Common myeloid progenitor, CD34-positive (primary cell): Measurements from ENCODE around the gene TEP1.
A peak's percentile ranks its signal among the peaks of the same experiment; 100 is the strongest.
"Not testable (repeated sequence)": the region's sequence is repeated elsewhere in the genome, so short reads cannot be mapped to it uniquely, and the experiment has no call there.

Source experiments
- CTCF ChIA-PET: fragments of 350-600 bp; sonication (Branson Sonifier 250); formaldehyde crosslinking; loops from one replicate; lab custom pipeline; 2021; ENCODE audit warnings: antibody characterized with exemption; lab: Charles Lee
- POLR2A ChIA-PET: fragments of 350-600 bp; sonication (Branson Sonifier 250); formaldehyde crosslinking; loops from one replicate; lab custom pipeline; 2021; ENCODE audit warnings: antibody characterized with exemption; lab: Charles Lee
- DNase-seq, 3 donors: peaks; one replicate each; pipeline versions ENCODE4 v3.0.0 to v3.0.0-alpha.2; 2013
- H3K27ac ChIP-seq, 2 experiments: 1 replicate in 1 of 2; 2 replicates in 1 of 2; pipeline ENCODE4 v1.7.0; 2013; ENCODE audit warnings: inconsistent platforms in 2 of 2, low read length in 2 of 2, mild to moderate bottlenecking in 2 of 2, low read depth in 1 of 2, moderate library complexity in 1 of 2; ENCODE audit not compliant: severe bottlenecking in 2 of 2, insufficient read depth in 1 of 2, poor library complexity in 1 of 2
- H3K27me3 ChIP-seq, 5 experiments: replicated peaks in 2 of 5; 1 replicate in 3 of 5; 2 replicates in 2 of 5; pipeline versions ENCODE4 v1.6.1 to v1.7.0; 2013; ENCODE audit warnings: low read length in 4 of 5, mild to moderate bottlenecking in 2 of 5, moderate library complexity in 2 of 5, inconsistent platforms in 1 of 5; ENCODE audit not compliant: insufficient read depth in 5 of 5, control insufficient read depth in 4 of 5
- H3K36me3 ChIP-seq, 4 experiments: 1 replicate in 2 of 4; 2 replicates in 2 of 4; pipeline versions ENCODE4 v1.6.1 to v1.7.0; 2013; ENCODE audit warnings: low read length in 3 of 4, control low read depth in 1 of 4, mild to moderate bottlenecking in 1 of 4; ENCODE audit not compliant: control insufficient read depth in 4 of 4, insufficient read depth in 4 of 4
- H3K4me1 ChIP-seq, 4 experiments: 1 replicate in 3 of 4; 2 replicates in 1 of 4; pipeline versions ENCODE4 v1.6.1 to v1.7.1; 2013; ENCODE audit warnings: low read length in 3 of 4, mild to moderate bottlenecking in 3 of 4, control low read depth in 1 of 4, inconsistent platforms in 1 of 4, moderate library complexity in 1 of 4; ENCODE audit not compliant: control insufficient read depth in 4 of 4, insufficient read depth in 4 of 4; ENCODE audit errors: control extremely low read depth in 1 of 4
- H3K4me3 ChIP-seq, 7 experiments: 1 replicate in 4 of 7; 2 replicates in 3 of 7; pipeline versions ENCODE4 v1.5.1 to v1.7.0; 2013; ENCODE audit warnings: mild to moderate bottlenecking in 7 of 7, low read length in 6 of 7, moderate library complexity in 6 of 7, inconsistent platforms in 2 of 7, low read depth in 2 of 7, control low read depth in 1 of 7; ENCODE audit not compliant: insufficient read depth in 4 of 7, control insufficient read depth in 1 of 7; ENCODE audit errors: extremely low read depth in 1 of 7
- H3K9me3 ChIP-seq, 5 experiments: 1 replicate in 4 of 5; 2 replicates in 1 of 5; pipeline versions ENCODE4 v1.6.1 to v1.7.1; 2013; ENCODE audit warnings: low read length in 4 of 5, mild to moderate bottlenecking in 2 of 5, inconsistent platforms in 1 of 5, low read depth in 1 of 5, moderate library complexity in 1 of 5; ENCODE audit not compliant: control insufficient read depth in 4 of 5, insufficient read depth in 2 of 5; ENCODE audit errors: control extremely low read depth in 1 of 5
- WGBS: methylation state at CpG from one replicate; pipeline ENCODE4 v1.1.5; 2013; ENCODE audit not compliant: insufficient coverage; 5-methylcytosine and 5-hydroxymethylcytosine counted together

The TEP1 gene

GRCh38 chr14:20341646-20342045 is 71.7 kb downstream of the TEP1 start:
- Histone ChIP-seq H3K36me3 (peaks cover 2 to 7% (median 4%) of the 10 kb centered on the region in 4 experiments), H3K9me3 (no peaks in the 10 kb centered on the region), H3K4me3 (peak overlapping the region in 5 of 7 experiments; percentile 76 to 99 (median 97)), H3K27ac (peak overlapping the region in 1 of 2 experiments; percentile 71), H3K4me1 (peaks cover 0 to 12% (median 3%) of the 10 kb centered on the region in 4 experiments), H3K27me3 (no peaks in the 10 kb centered on the region)
- ChIA-PET POLR2A (interaction anchor here (0.6 to 3.0 kb wide), 4 partner anchors 9 to 241 kb away, joined by 3 to 15 read pairs (median 6); partner anchors contain the start of genes CCNB1IP1 and PNP), CTCF (interaction anchor here (0.6 to 8.7 kb wide), 5 partner anchors 8 to 267 kb away, joined by 3 to 69 read pairs (median 11); partner anchors contain the start of gene CCNB1IP1)
- DNase-seq: no peak
- WGBS: no CpG with 5 or more reads among the region's 2 CpGs

DNA sequence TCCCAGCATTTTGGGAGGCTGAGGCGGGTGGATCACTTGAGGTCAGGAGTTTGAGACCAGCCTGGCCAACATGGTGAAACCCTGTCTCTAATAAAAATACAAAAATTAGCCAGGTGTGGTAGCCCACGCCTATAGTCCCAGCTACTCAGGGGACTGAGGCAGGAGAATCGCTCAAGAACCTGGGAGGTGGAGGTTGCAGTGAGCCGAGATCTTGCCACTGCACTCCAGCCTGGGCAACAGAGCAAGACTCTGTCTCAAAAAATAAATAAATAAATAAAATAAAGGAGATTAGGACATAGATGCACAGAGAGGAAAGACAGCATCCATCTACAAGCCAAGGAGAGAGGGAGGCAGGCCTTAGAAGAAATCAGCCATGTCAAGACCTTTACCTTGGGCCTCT is 72.3 kb downstream of the TEP1 start:
- peaks cover 0 to 12% (median 3%) of the 10 kb centered on the region in 4 experiments for H3K4me1 ChIP-seq
- CTCF ChIA-PET: interaction anchor here (1.0 to 8.7 kb wide), 3 partner anchors 11 to 268 kb away, joined by 4 to 69 read pairs (median 16); no protein-coding TSS in a partner anchor
- POLR2A ChIA-PET: interaction anchor here (0.7 to 3.0 kb wide), 2 partner anchors 8 to 11 kb away, joined by 3 to 15 read pairs; partner anchors contain the start of gene CCNB1IP1
- H3K4me3 ChIP-seq, H3K9me3 ChIP-seq, H3K27ac ChIP-seq, H3K36me3 ChIP-seq, H3K27me3 ChIP-seq, DNase-seq: not testable (repeated sequence)
- WGBS: 93% methylated on average over 3 of the region's 4 CpGs

GRCh38 chr14:20334017-20334416 is 79.3 kb downstream of the TEP1 start:
- Histone ChIP-seq H3K27ac (no peak overlapping the region), H3K36me3 (peaks cover 0 to 1% (median 0%) of the 10 kb centered on the region in 4 experiments), H3K4me1 (peaks cover 7 to 17% (median 11%) of the 10 kb centered on the region in 4 experiments), H3K9me3 (no peaks in the 10 kb centered on the region), H3K27me3 (no peaks in the 10 kb centered on the region), H3K4me3 (no peak overlapping the region)
- 89% methylated on average over 3 of the region's 7 CpGs for WGBS
- no peak for DNase-seq
- POLR2A ChIA-PET: interaction anchor here (2.2 kb wide), 1 partner anchor 9 kb away, joined by 21 read pairs; the partner anchor contains the start of gene PARP2
- CTCF ChIA-PET: interaction anchor here (1.3 to 1.8 kb wide), 3 partner anchors 8 to 276 kb away, joined by 3 to 11 read pairs (median 4); partner anchors contain the start of gene PARP2

DNA sequence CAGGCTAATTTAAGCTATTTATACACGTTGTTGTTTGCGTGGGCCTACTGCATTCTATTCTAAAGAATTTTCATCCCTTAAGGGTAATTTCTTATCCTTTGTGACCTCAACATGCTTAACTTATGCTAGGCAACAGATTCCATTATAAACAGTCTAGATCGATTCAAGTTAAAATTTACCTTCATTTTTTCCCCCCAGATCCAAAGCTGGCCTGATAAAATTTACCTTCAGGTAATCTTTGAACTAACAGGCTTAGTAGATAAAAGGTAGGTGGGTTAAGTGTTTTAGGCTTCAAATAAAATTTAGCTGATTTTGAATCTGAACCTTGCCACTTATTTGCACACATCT is 79.8 kb downstream of the TEP1 start:
- H3K36me3 ChIP-seq: peaks cover 0 to 7% (median 2%) of the 10 kb centered on the region in 4 experiments
- ChIA-PET POLR2A (interaction anchor here (2.2 kb wide), 1 partner anchor 9 kb away, joined by 21 read pairs; the partner anchor contains the start of gene PARP2), CTCF (interaction anchor here (1.3 to 1.8 kb wide), 3 partner anchors 9 to 276 kb away, joined by 3 to 11 read pairs (median 4); partner anchors contain the start of gene PARP2)
- peaks cover 7 to 17% (median 11%) of the 10 kb centered on the region in 4 experiments for H3K4me1 ChIP-seq
- peak overlapping the region in 6 of 7 experiments; percentile 76 to 100 (median 94) for H3K4me3 ChIP-seq
- peak overlapping the region in 1 of 2 experiments; percentile 72 for H3K27ac ChIP-seq
- WGBS: no CpG with 5 or more reads among the region's 3 CpGs
- H3K9me3 ChIP-seq: no peaks in the 10 kb centered on the region
- no peak for DNase-seq
- no peaks in the 10 kb centered on the region for H3K27me3 ChIP-seq

GRCh38 chr14:20332788-20333493 is 80.4 kb downstream of the TEP1 start, which contains the start of gene CCNB1IP1:
Gene CCNB1IP1, minus strand, starts transcription at chr14:20333279. Its CDS starts 16,756 bp downstream, at chr14:20316523.
- DNase-seq: peak; percentile 72 to 83 (median 79)
- ChIA-PET CTCF (interaction anchor here (0.6 to 1.8 kb wide), 6 partner anchors 9 to 288 kb away, joined by 3 to 11 read pairs (median 3); partner anchors contain the start of gene PARP2), POLR2A (interaction anchor here (1.1 to 2.2 kb wide), 2 partner anchors 8 to 10 kb away, joined by 3 to 21 read pairs; partner anchors contain the start of gene PARP2)
- WGBS: 0% methylated on average over 13 of the region's 19 CpGs
- Histone ChIP-seq H3K4me3 (peak within 1 kb of the TSS; percentile 39 to 100 (median 93)), H3K9me3 (no peaks in the 10 kb centered on the region), H3K36me3 (peaks cover 0 to 12% (median 2%) of the 10 kb centered on the region in 4 experiments), H3K4me1 (peaks cover 7 to 17% (median 11%) of the 10 kb centered on the region in 4 experiments), H3K27me3 (no peaks in the 10 kb centered on the region), H3K27ac (peak within 1 kb of the TSS; percentile 30 to 72)

DNA sequence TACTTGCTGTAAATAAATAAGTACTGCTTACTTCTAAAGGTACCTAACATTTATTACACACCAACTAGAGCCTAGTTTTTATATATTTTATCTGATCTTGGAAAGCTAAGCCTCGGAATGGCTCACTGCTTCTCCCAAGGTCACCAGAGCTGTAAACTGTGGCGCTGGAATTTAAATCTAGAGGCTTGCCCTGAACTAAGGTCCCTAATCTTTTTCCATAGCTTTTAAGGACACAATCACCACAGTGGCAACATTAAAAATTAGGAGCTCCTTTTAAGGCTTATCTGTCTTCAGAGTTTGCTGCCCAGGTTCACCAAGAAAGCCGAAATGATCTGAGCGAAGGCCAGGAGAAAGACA is 80.9 kb downstream of the TEP1 start:
- ChIA-PET POLR2A (interaction anchor here (1.1 to 2.2 kb wide), 2 partner anchors 9 to 11 kb away, joined by 3 to 21 read pairs; partner anchors contain the start of gene PARP2), CTCF (interaction anchor here (0.6 to 1.0 kb wide), 3 partner anchors 8 to 289 kb away, joined by 3 read pairs; no protein-coding TSS in a partner anchor)
- peaks cover 7 to 21% (median 12%) of the 10 kb centered on the region in 4 experiments for H3K4me1 ChIP-seq
- H3K36me3 ChIP-seq: peaks cover 0 to 15% (median 2%) of the 10 kb centered on the region in 4 experiments
- WGBS: 23% methylated on average over 3 of the region's 4 CpGs
- peak overlapping the region in 6 of 7 experiments; percentile 76 to 100 (median 94) for H3K4me3 ChIP-seq
- no peak for DNase-seq
- no peaks in the 10 kb centered on the region for H3K27me3 ChIP-seq
- peak overlapping the region in 1 of 2 experiments; percentile 72 for H3K27ac ChIP-seq
- H3K9me3 ChIP-seq: no peaks in the 10 kb centered on the region
